Measurements from ENCODE around the gene ATXN7L1. TPM values are rescaled to one million over a fixed set of nuclear protein-coding genes. Genes with fewer than 3 reads are reported as not detected.

The ATXN7L1 gene
- total and polyA plus RNA-seq, 2 experiments from 2014 or later: 6.4 to 8.6 TPM

- no peak overlapping the region for H3K4me3 ChIP-seq
- peak in 1 of 2 donors; percentile 8 for DNase-seq (ENCODE audit: low read depth in 1 of 2, low spot score in 1 of 2)
- no peaks in the 10 kb centered on the region for H3K36me3 ChIP-seq
- H3K4me1 ChIP-seq (ENCODE audit: low read depth): peaks cover 18% of the 10 kb centered on the region
- H3K9me3 ChIP-seq (ENCODE audit: low read depth): no peaks in the 10 kb centered on the region
- TF ChIP-seq, protein P1, sequence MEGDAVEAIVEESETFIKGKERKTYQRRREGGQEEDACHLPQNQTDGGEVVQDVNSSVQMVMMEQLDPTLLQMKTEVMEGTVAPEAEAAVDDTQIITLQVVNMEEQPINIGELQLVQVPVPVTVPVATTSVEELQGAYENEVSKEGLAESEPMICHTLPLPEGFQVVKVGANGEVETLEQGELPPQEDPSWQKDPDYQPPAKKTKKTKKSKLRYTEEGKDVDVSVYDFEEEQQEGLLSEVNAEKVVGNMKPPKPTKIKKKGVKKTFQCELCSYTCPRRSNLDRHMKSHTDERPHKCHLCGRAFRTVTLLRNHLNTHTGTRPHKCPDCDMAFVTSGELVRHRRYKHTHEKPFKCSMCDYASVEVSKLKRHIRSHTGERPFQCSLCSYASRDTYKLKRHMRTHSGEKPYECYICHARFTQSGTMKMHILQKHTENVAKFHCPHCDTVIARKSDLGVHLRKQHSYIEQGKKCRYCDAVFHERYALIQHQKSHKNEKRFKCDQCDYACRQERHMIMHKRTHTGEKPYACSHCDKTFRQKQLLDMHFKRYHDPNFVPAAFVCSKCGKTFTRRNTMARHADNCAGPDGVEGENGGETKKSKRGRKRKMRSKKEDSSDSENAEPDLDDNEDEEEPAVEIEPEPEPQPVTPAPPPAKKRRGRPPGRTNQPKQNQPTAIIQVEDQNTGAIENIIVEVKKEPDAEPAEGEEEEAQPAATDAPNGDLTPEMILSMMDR (IDR thresholded peaks at IDR 0.05; ENCODE audit: low read depth, low read length): no peak
- no peak overlapping the region for H3K27ac ChIP-seq
- H3K27me3 ChIP-seq: no peaks in the 10 kb centered on the region
These were observed 195.8 kb downstream of the ATXN7L1 start for GRCh38 chr7:105680505-105681187.

- DNase-seq (ENCODE audit: low read depth in 1 of 2, low spot score in 1 of 2): peak in 1 of 2 donors; percentile 81
- peaks cover 18% of the 10 kb centered on the region for H3K4me1 ChIP-seq (ENCODE audit: low read depth)
- no peak overlapping the region for H3K27ac ChIP-seq
- TF ChIP-seq, protein P1 (IDR thresholded peaks at IDR 0.05; ENCODE audit: low read depth, low read length): no peak
- H3K4me3 ChIP-seq: no peak overlapping the region
- H3K27me3 ChIP-seq: no peaks in the 10 kb centered on the region
- no peaks in the 10 kb centered on the region for H3K9me3 ChIP-seq (ENCODE audit: low read depth)
- no peaks in the 10 kb centered on the region for H3K36me3 ChIP-seq
These were observed 197.4 kb downstream of the ATXN7L1 start for GRCh38 chr7:105678811-105679495.

- Histone ChIP-seq H3K27me3 (no peaks in the 10 kb centered on the region), H3K4me3 (no peak overlapping the region), H3K9me3 (ENCODE audit: low read depth) (no peaks in the 10 kb centered on the region), H3K36me3 (no peaks in the 10 kb centered on the region), H3K4me1 (ENCODE audit: low read depth) (peaks cover 18% of the 10 kb centered on the region), H3K27ac (no peak overlapping the region)
- TF ChIP-seq, protein P1 (IDR thresholded peaks at IDR 0.05; ENCODE audit: low read depth, low read length): no peak
- peak in 1 of 2 donors; percentile 48 for DNase-seq (ENCODE audit: low read depth in 1 of 2, low spot score in 1 of 2)
These were observed 198.4 kb downstream of the ATXN7L1 start for GRCh38 chr7:105677817-105678573.

DNA sequence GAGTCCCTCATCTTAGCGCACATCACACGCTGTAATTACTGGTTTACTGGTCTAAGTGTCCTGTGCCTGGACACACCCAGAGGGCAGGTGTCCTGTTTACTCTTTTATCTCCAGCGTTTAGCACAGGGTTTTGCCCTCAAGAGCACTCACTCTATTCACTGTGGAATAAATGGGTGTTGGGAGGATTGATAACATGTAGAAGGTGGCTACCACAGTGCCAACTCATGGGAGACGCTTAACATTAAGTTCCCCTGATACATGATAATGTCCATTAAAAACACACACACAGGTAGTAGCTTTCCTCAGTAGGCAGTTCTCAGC, 199.0 kb downstream of the ATXN7L1 start:
- DNase-seq (ENCODE audit: low read depth in 1 of 2, low spot score in 1 of 2): no peak
- Histone ChIP-seq H3K4me3 (no peak overlapping the region), H3K9me3 (ENCODE audit: low read depth) (no peaks in the 10 kb centered on the region), H3K4me1 (ENCODE audit: low read depth) (peaks cover 18% of the 10 kb centered on the region), H3K36me3 (no peaks in the 10 kb centered on the region), H3K27ac (no peak overlapping the region), H3K27me3 (no peaks in the 10 kb centered on the region)
- TF ChIP-seq, protein P1 (IDR thresholded peaks at IDR 0.05; ENCODE audit: low read depth, low read length): no peak

DNA sequence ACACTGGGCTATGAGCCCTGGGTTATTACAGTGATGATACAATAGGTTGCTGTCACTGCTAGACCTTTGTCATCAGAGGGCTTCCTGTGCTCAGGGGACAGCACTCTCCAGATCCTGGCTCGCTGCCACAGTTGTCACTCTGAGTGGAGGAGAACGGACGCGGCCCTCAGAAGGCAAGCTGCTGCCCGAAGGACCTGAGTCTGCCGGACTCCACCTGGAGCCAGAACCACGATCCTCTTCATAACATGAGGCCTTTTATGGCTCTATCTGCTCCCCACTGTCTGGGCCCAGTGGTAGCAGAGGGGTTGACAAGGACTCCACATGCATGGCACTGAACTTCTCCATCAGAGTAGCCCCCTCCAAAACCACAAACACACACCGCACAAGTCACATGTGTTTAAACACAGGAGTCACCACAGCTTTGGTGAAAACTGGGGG, 200.4 kb downstream of the ATXN7L1 start:
- Histone ChIP-seq H3K4me1 (ENCODE audit: low read depth) (peaks cover 18% of the 10 kb centered on the region), H3K27me3 (no peaks in the 10 kb centered on the region), H3K27ac (no peak overlapping the region), H3K4me3 (no peak overlapping the region), H3K36me3 (no peaks in the 10 kb centered on the region), H3K9me3 (ENCODE audit: low read depth) (no peaks in the 10 kb centered on the region)
- DNase-seq (ENCODE audit: low read depth in 1 of 2, low spot score in 1 of 2): peak in 1 of 2 donors; percentile 59
- TF ChIP-seq, protein P1 (IDR thresholded peaks at IDR 0.05; ENCODE audit: low read depth, low read length): no peak
